ENCODE measurements around the gene SDC1. TPM values are rescaled to one million over a fixed set of nuclear protein-coding genes. Genes with fewer than 3 reads are reported as not detected.
A peak's percentile ranks its signal among the peaks of the same experiment; 100 is the strongest.

The SDC1 gene
- total and polyA plus RNA-seq, 2 of the 8 experiments (the other 6 are each of a cell fraction or from before 2014, with no cell fraction given) = 45.3 to 73.3 TPM

- WGBS, 2 experiments (ENCODE audit: extremely low coverage in 1 of 2, insufficient coverage in 1 of 2, insufficient read length in 1 of 2, insufficient replicate concordance in 2 of 2, low coverage in 1 of 2, low lambda C conversion rate in 2 of 2, missing lambda C conversion rate in 1 of 2) = 92% methylated on average over 17 of the region's 17 CpGs; no CpG with 5 or more reads in 1 of the 2 experiments
- Histone ChIP-seq H3K23me2 (ENCODE audit: low read depth, low read length) (no peaks in the 10 kb centered on the region), H3K23ac (ENCODE audit: insufficient read length) (no peak overlapping the region), H2AK5ac (ENCODE audit: low read depth, low read length) (no peak overlapping the region), H3K9ac (replicated peaks in 1 of 4; ENCODE audit: extremely low read depth in 1 of 4, low read depth in 3 of 4, low read length in 3 of 4) (no peak overlapping the region), H2BK12ac (ENCODE audit: low read depth, low read length) (no peak overlapping the region), H3K9me3 (ENCODE audit: insufficient read depth in 2 of 2, low read depth in 1 of 2, low read length in 1 of 2) (no peaks in the 10 kb centered on the region), H3K36me3 (ENCODE audit: control insufficient read depth in 2 of 4, insufficient read depth in 4 of 4, low read length in 3 of 4) (no peaks in the 10 kb centered on the region), H3K4me1 (replicated peaks in 1 of 4; ENCODE audit: control insufficient read depth in 3 of 4, insufficient read depth in 4 of 4, low read length in 3 of 4) (peaks cover 0 to 13% (median 5%) of the 10 kb centered on the region in 4 experiments; a peak in 4 of 7 replicates), H2AFZ (ENCODE audit: low read length) (no peak overlapping the region), H4K91ac (replicated peaks; ENCODE audit: insufficient read length, low read length) (no peak overlapping the region), H3K4me3 (ENCODE audit: extremely low read depth in 1 of 4, insufficient read depth in 2 of 4, low read depth in 3 of 4, low read length in 4 of 4) (no peak overlapping the region), H3K79me2 (ENCODE audit: control insufficient read depth in 1 of 2, insufficient read depth in 2 of 2, low read length in 2 of 2) (no peaks in the 10 kb centered on the region), H2BK5ac (ENCODE audit: low read depth, low read length) (no peak overlapping the region), H3K27me3 (replicated peaks in 1 of 4; ENCODE audit: control insufficient read depth in 3 of 4, extremely low read depth in 1 of 4, insufficient read depth in 3 of 4, low read length in 3 of 4) (no peaks in the 10 kb centered on the region; a peak in 1 of 7 replicates), H3K4me2 (ENCODE audit: insufficient read depth in 1 of 2, low read depth in 2 of 2, low read length in 2 of 2) (no peak overlapping the region), H2BK20ac (ENCODE audit: low read length) (no peak overlapping the region), H3K14ac (ENCODE audit: insufficient read length) (no peak overlapping the region), H4K20me1 (replicated peaks in 1 of 2; ENCODE audit: control insufficient read depth in 1 of 2, insufficient read depth in 2 of 2, low read length in 2 of 2) (no peaks in the 10 kb centered on the region), H3K4ac (replicated peaks; ENCODE audit: insufficient read length, low read depth, low read length) (no peak overlapping the region), H4K5ac (ENCODE audit: insufficient read length, low read depth, low read length) (no peak overlapping the region), H3K79me1 (ENCODE audit: low read depth, low read length) (no peaks in the 10 kb centered on the region), H3K56ac (replicated peaks; ENCODE audit: insufficient read length, low read depth, low read length) (no peak overlapping the region), H2BK15ac (ENCODE audit: low read length) (no peak overlapping the region), H2BK120ac (replicated peaks; ENCODE audit: low read depth, low read length) (no peak overlapping the region), H4K8ac (ENCODE audit: extremely low read depth, insufficient read depth, low read length) (no peak overlapping the region; the same call in 1 of the 2 replicates), H3K18ac (ENCODE audit: extremely low read depth, low read length) (0 out of 2 replicates have a peak overlapping the region, but pooled peaks have one; percentile 54), H3K27ac (ENCODE audit: low read depth, low read length) (no peak overlapping the region)
- TF ChIP-seq MAX (IDR thresholded peaks at IDR 0.05) = no peak
- no peak for TF ChIP-seq TCF12 (IDR thresholded peaks at IDR 0.05; ENCODE audit: low read depth, low read length)
- no peak for TF ChIP-seq NANOG (IDR thresholded peaks at IDR 0.05; ENCODE audit: insufficient read depth, low read depth, low read length, poor library complexity, severe bottlenecking)
- no peak for TF ChIP-seq SIX5 (IDR thresholded peaks at IDR 0.05; ENCODE audit: low read depth, low read length)
- TF ChIP-seq SIRT6 (IDR thresholded peaks at IDR 0.05; ENCODE audit: low read length) = no peak
- TF ChIP-seq CBX8 (IDR thresholded peaks at IDR 0.05; ENCODE audit: borderline replicate concordance, low read depth, low read length) = no peak
- no peak for TF ChIP-seq ASH2L (IDR thresholded peaks at IDR 0.05; ENCODE audit: low read length)
- TF ChIP-seq BACH1 (IDR thresholded peaks at IDR 0.05; ENCODE audit: low read length) = no peak
- no peak for TF ChIP-seq SIN3A (conservative IDR thresholded peaks at IDR 0.05 in 1 of 2, IDR thresholded peaks at IDR 0.05 in 1 of 2; ENCODE audit: low read depth in 1 of 2, low read length in 2 of 2)
- ChIA-PET POLR2A (ENCODE audit: partially characterized antibody) (interaction anchor here (1.2 to 1.4 kb wide), 2 partner anchors 11 to 39 kb away, joined by 3 to 4 read pairs; no protein-coding TSS in a partner anchor), CTCF (ENCODE audit: partially characterized antibody) (interaction anchor here (0.9 to 17.4 kb wide), 11 partner anchors 10 to 145 kb away, joined by 3 to 163 read pairs (median 5); partner anchors contain the start of gene SDC1)
- DNase-seq (ENCODE audit: low read depth in 1 of 2, low spot score in 2 of 2) (no peak), FAIRE-seq (no peak)
Observed at GRCh38 chr2:20180676-20181648, 44.0 kb downstream of the SDC1 start.
